Fibroblast of villous mesenchyme (primary cell): Measurements from ENCODE around the gene NHLH2. TPM values are rescaled to one million over a fixed set of nuclear protein-coding genes. Genes with fewer than 3 reads are reported as not detected.
A peak's percentile ranks its signal among the peaks of the same experiment; 100 is the strongest.

ENCODE experiments used
- DNase-seq: peaks from one replicate; pipeline ENCODE4 v3.0.0-alpha.2; 2010; ENCODE audit warnings: low read depth
- H3K4me3 ChIP-seq: 2 replicates; pipeline ENCODE4 v1.5.1; 2011; ENCODE audit warnings: low read depth, mild to moderate bottlenecking, low read length
- CTCF ChIP-seq: IDR thresholded peaks from 2 replicates; pipeline ENCODE4 v1.5.1; 2012; ENCODE audit warnings: low read depth, mild to moderate bottlenecking, low read length; ENCODE audit not compliant: insufficient read depth
- total RNA-seq: library from RNA; depleted of rRNA; stranded (reverse); fragments of >200 nt; gene quantifications from 2 replicates; pipeline ENCODE4 v1.2.3, GENCODE V29; 2012

NHLH2 gene
- total RNA-seq, 1 donor: under 0.01 TPM

GRCh38 chr1:115839029-115839678 lies 1.8 kb downstream of the NHLH2 start:
- no peak for TF ChIP-seq CTCF
- no peak for DNase-seq
- H3K4me3 ChIP-seq: peak overlapping the region; percentile 27

GRCh38 chr1:115838431-115839028 lies 2.4 kb downstream of the NHLH2 start:
- no peak overlapping the region for H3K4me3 ChIP-seq
- no peak for TF ChIP-seq CTCF
- DNase-seq: no peak

GRCh38 chr1:115837740-115838421 lies 3.0 kb downstream of the NHLH2 start:
- no peak overlapping the region for H3K4me3 ChIP-seq
- TF ChIP-seq CTCF: no peak
- DNase-seq: no peak

GRCh38 chr1:115837341-115837739 lies 3.6 kb downstream of the NHLH2 start:
- TF ChIP-seq CTCF: no peak
- DNase-seq: no peak
- H3K4me3 ChIP-seq: no peak overlapping the region

- H3K4me3 ChIP-seq: no peak overlapping the region
- DNase-seq: no peak
- TF ChIP-seq CTCF: peak; percentile 12
Measured at GRCh38 chr1:115833856-115834255, 7.1 kb downstream of the NHLH2 start.

- H3K4me3 ChIP-seq: no peak overlapping the region
- no peak for TF ChIP-seq CTCF
- no peak for DNase-seq
Measured at GRCh38 chr1:115832651-115833050, 8.3 kb downstream of the NHLH2 start.
